SK-N-SH (cell line): ENCODE results near the gene CEP89. TPM values are rescaled to one million over a fixed set of nuclear protein-coding genes. Genes with fewer than 3 reads are reported as not detected.

Experiments used
- CTCF ChIA-PET: fragments of 300-600, 350-600 bp; formaldehyde crosslinking; extraction: SDS; loops from one replicate; lab custom pipeline; 2021; lab: Yijun Ruan, JAX
- POLR2A ChIA-PET: fragments of 350-600 bp; sonication (Branson Sonifier 250); formaldehyde crosslinking; extraction: SDS; loops from one replicate; lab custom pipeline; 2020; ENCODE audit warnings: antibody characterized with exemption, inconsistent platforms; lab: Yijun Ruan, JAX
- DNase-seq: peaks from one replicate; pipeline ENCODE4 v3.0.0; 2012
- H2AFZ ChIP-seq: fragments of 200-600 bp; sonication (generic); 2 replicates; pipeline ENCODE4 v1.8.1; 2016; ENCODE audit warnings: antibody characterized with exemption, mild to moderate bottlenecking, low read depth
- H3F3A ChIP-seq: fragments of 200-600 bp; sonication (generic); replicated peaks from 2 replicates; pipeline ENCODE3; 2016; ENCODE audit warnings: antibody characterized with exemption, mild to moderate bottlenecking; ENCODE audit not compliant: insufficient read depth
- H3K27ac ChIP-seq, 2 experiments: fragments of 200-500 bp in 1 of 2; fragments of 200-600 bp in 1 of 2; sonication (Bioruptor generic) in 1 of 2; sonication (generic), shearing (Covaris generic) in 1 of 2; 2 replicates each; pipeline versions ENCODE4 v1.5.1 to v1.6.1; 2014 to 2016; ENCODE audit warnings: low read depth in 2 of 2, inconsistent platforms in 1 of 2, low read length in 1 of 2, mild to moderate bottlenecking in 1 of 2, mixed read lengths in 1 of 2
- H3K27me3 ChIP-seq: fragments of 200-600 bp; sonication (generic), shearing (Covaris generic); 2 replicates; pipeline ENCODE4 v1.6.1; 2016; ENCODE audit warnings: mixed run types; ENCODE audit not compliant: insufficient read depth
- H3K36me3 ChIP-seq, 2 experiments: fragments of 200-500 bp in 1 of 2; fragments of 200-600 bp in 1 of 2; sonication (Bioruptor generic) in 1 of 2; sonication (generic) in 1 of 2; replicated peaks in 1 of 2; 2 replicates each; pipeline versions ENCODE3 to v1.5.1; 2014 to 2016; ENCODE audit warnings: low read length in 1 of 2, mild to moderate bottlenecking in 1 of 2; ENCODE audit not compliant: insufficient read depth in 2 of 2, control insufficient read depth in 1 of 2
- H3K4me1 ChIP-seq, 2 experiments: fragments of 200-500 bp in 1 of 2; fragments of 200-600 bp in 1 of 2; sonication (Bioruptor generic) in 1 of 2; sonication (generic), shearing (Covaris generic) in 1 of 2; 2 replicates each; pipeline versions ENCODE4 v1.5.1 to v1.6.1; 2014 to 2016; ENCODE audit warnings: low read depth in 1 of 2, low read length in 1 of 2, mixed run types in 1 of 2; ENCODE audit not compliant: insufficient read depth in 2 of 2, control insufficient read depth in 1 of 2
- H3K4me2 ChIP-seq: fragments of 200-600 bp; sonication (generic), shearing (Covaris generic); 2 replicates; pipeline ENCODE4 v1.6.1; 2017; ENCODE audit warnings: mixed run types
- H3K4me3 ChIP-seq, 2 experiments: fragments of 200-500 bp in 1 of 2; fragments of 200-600 bp in 1 of 2; sonication (Bioruptor generic) in 1 of 2; sonication (generic), shearing (Covaris generic) in 1 of 2; 2 replicates each; pipeline versions ENCODE4 v1.5.1 to v1.8.1; 2014 to 2016; ENCODE audit warnings: low read depth in 2 of 2, inconsistent platforms in 1 of 2, low read length in 1 of 2, mild to moderate bottlenecking in 1 of 2, mixed read lengths in 1 of 2, moderate library complexity in 1 of 2
- H3K79me2 ChIP-seq: fragments of 200-600 bp; sonication (generic); 2 replicates; pipeline ENCODE4 v1.8.1; 2017; ENCODE audit warnings: mild to moderate bottlenecking; ENCODE audit not compliant: insufficient read depth
- H3K9ac ChIP-seq: fragments of 200-600 bp; sonication (generic); 2 replicates; pipeline ENCODE4 v1.6.1; 2017; ENCODE audit warnings: mixed run types
- H3K9me2 ChIP-seq: fragments of 200-600 bp; sonication (generic); 2 replicates; pipeline ENCODE4 v1.6.1; 2017; ENCODE audit warnings: mixed run types
- H3K9me3 ChIP-seq: fragments of 200-600 bp; sonication (generic); 2 replicates; pipeline ENCODE4 v1.6.1; 2017; ENCODE audit warnings: mixed run types, mild to moderate bottlenecking, moderate library complexity
- H4K20me1 ChIP-seq: fragments of 200-600 bp; sonication (generic); 2 replicates; pipeline ENCODE4 v1.6.1; 2017; ENCODE audit warnings: mild to moderate bottlenecking, mixed run types; ENCODE audit not compliant: insufficient read depth
- CHD2 ChIP-seq: fragments of 150-350 bp; IDR thresholded peaks from 2 replicates; pipeline ENCODE4 v1.6.1; 2018; ENCODE audit warnings: low read length; ENCODE audit not compliant: partially characterized antibody
- FOXJ3 ChIP-seq: sonication (generic); formaldehyde crosslinking; IDR thresholded peaks from 2 replicates; pipeline ENCODE4 v1.5.1; 2020; ENCODE audit warnings: mild to moderate bottlenecking, missing genetic modification reagents
- GABPA ChIP-seq: IDR thresholded peaks from 2 replicates; pipeline ENCODE4 v1.4.0; 2012; ENCODE audit warnings: low read depth, mild to moderate bottlenecking
- GATA2 ChIP-seq: sonication (generic); formaldehyde crosslinking; IDR thresholded peaks from 2 replicates; pipeline ENCODE4 v1.5.0; 2020; ENCODE audit warnings: mild to moderate bottlenecking, missing genetic modification reagents
- IRF3 ChIP-seq: fragments of 150-350 bp; IDR thresholded peaks from 2 replicates; pipeline ENCODE4 v1.6.1; 2016; ENCODE audit warnings: mild to moderate bottlenecking, low read depth, low read length
- JUND ChIP-seq: IDR thresholded peaks from 2 replicates; pipeline ENCODE4 v1.4.0; 2012
- MAX ChIP-seq: IDR thresholded peaks from 2 replicates; pipeline ENCODE4 v1.4.0; 2012; ENCODE audit warnings: low read depth
- MXI1 ChIP-seq: IDR thresholded peaks from 2 replicates; pipeline ENCODE4 v1.6.1; 2012; ENCODE audit warnings: mild to moderate bottlenecking, low read depth, low read length, improper control_type of control experiment
- NFIC ChIP-seq: IDR thresholded peaks from 2 replicates; pipeline ENCODE4 v1.4.0; 2012; ENCODE audit warnings: borderline replicate concordance
- POLR2AphosphoS5 ChIP-seq: IDR thresholded peaks from 2 replicates; pipeline ENCODE4 v1.6.1; 2012; ENCODE audit warnings: low read depth, low read length
- REST ChIP-seq: IDR thresholded peaks from 2 replicates; pipeline ENCODE4 v1.6.1; 2012; ENCODE audit warnings: mild to moderate bottlenecking, low read depth, low read length, moderate library complexity
- RFX5 ChIP-seq: IDR thresholded peaks from 2 replicates; pipeline ENCODE4 v1.6.1; 2012; ENCODE audit warnings: mild to moderate bottlenecking, improper control_type of control experiment, low read length
- SMC3 ChIP-seq: IDR thresholded peaks from 2 replicates; pipeline ENCODE4 v1.6.1; 2012; ENCODE audit warnings: low read depth, low read length, improper control_type of control experiment
- TEAD4 ChIP-seq: IDR thresholded peaks from 2 replicates; pipeline ENCODE4 v1.4.0; 2012; ENCODE audit warnings: mild to moderate bottlenecking, borderline replicate concordance; ENCODE audit not compliant: insufficient read depth
- ZBTB33 ChIP-seq: IDR thresholded peaks from 2 replicates; pipeline ENCODE4 v1.4.0; 2012; ENCODE audit warnings: low read depth, borderline replicate concordance
- WGBS: methylation state at CpG from one replicate; pipeline ENCODE4 v1.1.6; 2017; ENCODE audit warnings: low lambda C conversion rate; 5-methylcytosine and 5-hydroxymethylcytosine counted together
- polyA plus RNA-seq, 3 experiments: library from polyadenylated mRNA; depleted of rRNA; stranded (reverse); fragments of >200 nt; gene quantifications; 2 replicates each; pipeline ENCODE4 v1.2.3, GENCODE V29; 2012
- TF ChIP-seq, protein P1 (sequence below): fragments of 150-350 bp; IDR thresholded peaks from 2 replicates; pipeline ENCODE4 v1.6.1; 2017; ENCODE audit warnings: antibody characterized with exemption, low read length, low read depth, borderline replicate concordance
- TF ChIP-seq, protein P2 (sequence below): fragments of 200-600 bp; sonication (generic); IDR thresholded peaks from 2 replicates; pipeline ENCODE4 v1.6.1; 2017; ENCODE audit warnings: antibody characterized with exemption, mild to moderate bottlenecking, moderate library complexity

The CEP89 gene
- polyA plus RNA-seq, 1 of the 3 experiments (the other 2 are of a cell fraction) = 16.4 TPM

GRCh38 chr19:32891609-32892008, 80.1 kb downstream of the CEP89 start:
- Histone ChIP-seq H3K4me2 (no peak overlapping the region), H3K9ac (no peak overlapping the region), H4K20me1 (no peaks in the 10 kb centered on the region), H3K27ac (no peak overlapping the region), H3K4me3 (no peak overlapping the region), H3K9me3 (0 out of 2 replicates have a peak, but pooled peaks cover 4% of the 10 kb centered on the region), H3K36me3 (peaks cover 0 to 40% of the 10 kb centered on the region in 2 experiments), H2AFZ (no peak overlapping the region), H3K4me1 (no peaks in the 10 kb centered on the region), H3F3A (no peaks in the 10 kb centered on the region), H3K9me2 (no peaks in the 10 kb centered on the region), H3K79me2 (no peaks in the 10 kb centered on the region), H3K27me3 (no peaks in the 10 kb centered on the region)
- POLR2A ChIA-PET = no interaction called here
- 78% methylated on average over 2 of the region's 2 CpGs for WGBS
- TF ChIP-seq ZBTB33 (no peak), SMC3 (no peak), NFIC (no peak), REST (no peak), MXI1 (no peak), GABPA (no peak), TEAD4 (no peak), MAX (no peak), IRF3 (no peak), FOXJ3 (CRISPR knock-in tag) (no peak), RFX5 (no peak), GATA2 (no peak), POLR2AphosphoS5 (no peak), CHD2 (no peak), JUND (no peak)
- TF ChIP-seq, protein P1, sequence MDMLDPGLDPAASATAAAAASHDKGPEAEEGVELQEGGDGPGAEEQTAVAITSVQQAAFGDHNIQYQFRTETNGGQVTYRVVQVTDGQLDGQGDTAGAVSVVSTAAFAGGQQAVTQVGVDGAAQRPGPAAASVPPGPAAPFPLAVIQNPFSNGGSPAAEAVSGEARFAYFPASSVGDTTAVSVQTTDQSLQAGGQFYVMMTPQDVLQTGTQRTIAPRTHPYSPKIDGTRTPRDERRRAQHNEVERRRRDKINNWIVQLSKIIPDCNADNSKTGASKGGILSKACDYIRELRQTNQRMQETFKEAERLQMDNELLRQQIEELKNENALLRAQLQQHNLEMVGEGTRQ = no peak
- TF ChIP-seq, protein P2, sequence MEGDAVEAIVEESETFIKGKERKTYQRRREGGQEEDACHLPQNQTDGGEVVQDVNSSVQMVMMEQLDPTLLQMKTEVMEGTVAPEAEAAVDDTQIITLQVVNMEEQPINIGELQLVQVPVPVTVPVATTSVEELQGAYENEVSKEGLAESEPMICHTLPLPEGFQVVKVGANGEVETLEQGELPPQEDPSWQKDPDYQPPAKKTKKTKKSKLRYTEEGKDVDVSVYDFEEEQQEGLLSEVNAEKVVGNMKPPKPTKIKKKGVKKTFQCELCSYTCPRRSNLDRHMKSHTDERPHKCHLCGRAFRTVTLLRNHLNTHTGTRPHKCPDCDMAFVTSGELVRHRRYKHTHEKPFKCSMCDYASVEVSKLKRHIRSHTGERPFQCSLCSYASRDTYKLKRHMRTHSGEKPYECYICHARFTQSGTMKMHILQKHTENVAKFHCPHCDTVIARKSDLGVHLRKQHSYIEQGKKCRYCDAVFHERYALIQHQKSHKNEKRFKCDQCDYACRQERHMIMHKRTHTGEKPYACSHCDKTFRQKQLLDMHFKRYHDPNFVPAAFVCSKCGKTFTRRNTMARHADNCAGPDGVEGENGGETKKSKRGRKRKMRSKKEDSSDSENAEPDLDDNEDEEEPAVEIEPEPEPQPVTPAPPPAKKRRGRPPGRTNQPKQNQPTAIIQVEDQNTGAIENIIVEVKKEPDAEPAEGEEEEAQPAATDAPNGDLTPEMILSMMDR = no peak
- DNase-seq = no peak
- CTCF ChIA-PET = interaction anchor here (1.0 kb wide), 1 partner anchor 11 kb away, joined by 4 read pairs; no protein-coding TSS in a partner anchor
